HCT116 (cell line): ENCODE results near the gene TINCR. TPM values are rescaled to one million over a fixed set of nuclear protein-coding genes. Genes with fewer than 3 reads are reported as not detected.

Source experiments
- ATAC-seq: fragments of 200-7000 bp; cut with Tn5 transposase; 2 replicates; pipeline ENCODE4 v1.9.1; 2020; ENCODE audit warnings: mild to moderate bottlenecking, moderate library complexity
- BruUV-seq: library from RNA; stranded (reverse); fragments of 400-500 nt; replicated peaks from 2 replicates; lab custom pipeline; 2021; lab: Mats Ljungman, UMichigan
- CTCF ChIA-PET: fragments of 300-600 bp; sonication (Branson Sonifier 250); formaldehyde crosslinking; loops from one replicate; lab custom pipeline; 2021; ENCODE audit warnings: antibody characterized with exemption; lab: Charles Lee
- POLR2A ChIA-PET: fragments of 300-600, 350-600 bp; sonication (Branson Sonifier 250); formaldehyde crosslinking; loops from one replicate; lab custom pipeline; 2021; ENCODE audit warnings: antibody characterized with exemption; lab: Charles Lee
- RAD21 ChIA-PET, 2 experiments: fragments of 300-600 bp; sonication (Branson Sonifier 250); formaldehyde crosslinking; loops; one replicate each; lab custom pipeline; 2023; ENCODE audit warnings: low total read pairs in 2 of 2; ENCODE audit not compliant: uncharacterized antibody in 2 of 2, unreplicated experiment in 2 of 2, low non-redundant PET in 1 of 2; lab: Charles Lee
- DNase-seq: peaks from one replicate; pipeline ENCODE4 v3.0.0-alpha.2; 2010; ENCODE audit warnings: low read depth, low spot score
- H2AFZ ChIP-seq: fragments of 200-600 bp; shearing (Covaris generic), sonication (generic); 2 replicates; pipeline ENCODE4 v1.6.1; 2017; ENCODE audit warnings: low read depth, mixed run types, mixed read lengths, antibody characterized with exemption, low read length; ENCODE audit not compliant: poor library complexity, severe bottlenecking
- H3K27ac ChIP-seq: 2 replicates; pipeline ENCODE4 v1.5.1; 2012; ENCODE audit warnings: low read depth, low read length
- H3K27me3 ChIP-seq: fragments of 200-600 bp; sonication (generic); 2 replicates; pipeline ENCODE4 v1.6.1; 2016; ENCODE audit warnings: mixed run types, low read length, mixed read lengths; ENCODE audit not compliant: insufficient read depth
- H3K36me3 ChIP-seq, 2 experiments: fragments of 200-500 bp in 1 of 2; fragments of 200-600 bp in 1 of 2; sonication (Bioruptor generic) in 1 of 2; sonication (generic) in 1 of 2; 2 replicates each; pipeline versions ENCODE4 v1.5.1 to v1.6.1; 2014 to 2016; ENCODE audit warnings: low read length in 2 of 2, inconsistent platforms in 1 of 2, mixed read lengths in 1 of 2, mixed run types in 1 of 2; ENCODE audit not compliant: insufficient read depth in 2 of 2, control insufficient read depth in 1 of 2
- H3K4me1 ChIP-seq, 2 experiments: fragments of 200-600 bp in 1 of 2; sonication (generic) in 1 of 2; 2 replicates each; pipeline versions ENCODE4 v1.5.1 to v1.6.1; 2012 to 2017; ENCODE audit warnings: low read length in 2 of 2, inconsistent platforms in 1 of 2, mild to moderate bottlenecking in 1 of 2, mixed read lengths in 1 of 2, mixed run types in 1 of 2, moderate library complexity in 1 of 2; ENCODE audit not compliant: insufficient read depth in 2 of 2, control insufficient read depth in 1 of 2
- H3K4me2 ChIP-seq: fragments of 200-600 bp; sonication (generic); 2 replicates; pipeline ENCODE4 v1.6.1; 2017; ENCODE audit warnings: mixed run types, low read length, mixed read lengths
- H3K4me3 ChIP-seq, 2 experiments: fragments of 200-600 bp in 1 of 2; sonication (generic) in 1 of 2; replicated peaks in 1 of 2; 2 replicates each; pipeline ENCODE4 v1.5.1; 2011 to 2016; ENCODE audit warnings: low read length in 2 of 2, control low read depth in 1 of 2, low read depth in 1 of 2, mild to moderate bottlenecking in 1 of 2, mixed read lengths in 1 of 2, mixed run types in 1 of 2
- H3K79me2 ChIP-seq: fragments of 200-600 bp; sonication (generic); 2 replicates; pipeline ENCODE4 v1.6.1; 2017; ENCODE audit warnings: mild to moderate bottlenecking, mixed run types, low read length, moderate library complexity, mixed read lengths; ENCODE audit not compliant: insufficient read depth
- H3K9ac ChIP-seq: fragments of 200-600 bp; sonication (generic); 2 replicates; pipeline ENCODE4 v1.6.1; 2016; ENCODE audit warnings: low read length, mixed read lengths
- H3K9me2 ChIP-seq: fragments of 200-600 bp; sonication (generic), shearing (Covaris generic); 2 replicates; pipeline ENCODE4 v1.6.1; 2017; ENCODE audit warnings: mixed run types, mild to moderate bottlenecking, moderate library complexity; ENCODE audit not compliant: insufficient read depth
- H3K9me3 ChIP-seq, 2 experiments: fragments of 200-500 bp in 1 of 2; fragments of 200-600 bp in 1 of 2; sonication (Bioruptor generic) in 1 of 2; sonication (generic) in 1 of 2; 2 replicates each; pipeline ENCODE4 v1.6.1; 2014 to 2017; ENCODE audit warnings: low read length in 2 of 2, mixed read lengths in 2 of 2, inconsistent platforms in 1 of 2, low read depth in 1 of 2, mild to moderate bottlenecking in 1 of 2, mixed run types in 1 of 2, moderate library complexity in 1 of 2; ENCODE audit not compliant: control insufficient read depth in 1 of 2, insufficient read depth in 1 of 2
- H4K20me1 ChIP-seq: fragments of 200-600 bp; sonication (generic), shearing (Covaris generic); 2 replicates; pipeline ENCODE4 v1.6.1; 2017; ENCODE audit warnings: mixed run types, mild to moderate bottlenecking, moderate library complexity; ENCODE audit not compliant: insufficient read depth
- CBX3 ChIP-seq: IDR thresholded peaks from 2 replicates; pipeline ENCODE4 v1.6.1; 2012; ENCODE audit warnings: low read depth
- EGR1 ChIP-seq: IDR thresholded peaks from 2 replicates; pipeline ENCODE4 v1.6.1; 2012; ENCODE audit warnings: low read depth
- EZH2 ChIP-seq: fragments of 200-600 bp; sonication (generic); IDR thresholded peaks from 2 replicates; pipeline ENCODE4 v1.6.1; 2017; ENCODE audit warnings: antibody characterized with exemption, mixed run types
- FOSL1 ChIP-seq: IDR thresholded peaks from 2 replicates; pipeline ENCODE4 v1.6.1; 2012; ENCODE audit warnings: low read depth
- JUND ChIP-seq: IDR thresholded peaks from 2 replicates; pipeline ENCODE4 v1.6.1; 2012
- POLR2A ChIP-seq: IDR thresholded peaks from 2 replicates; pipeline ENCODE4 v1.7.0; 2011; ENCODE audit warnings: borderline replicate concordance; ENCODE audit not compliant: insufficient read depth, insufficient read length; ENCODE audit errors: extremely low read depth
- POLR2AphosphoS5 ChIP-seq: IDR thresholded peaks from 2 replicates; pipeline ENCODE4 v1.6.1; 2011; ENCODE audit warnings: mild to moderate bottlenecking, low read depth, low read length, moderate library complexity
- SIN3A ChIP-seq: IDR thresholded peaks from 2 replicates; pipeline ENCODE4 v1.6.1; 2012; ENCODE audit warnings: low read depth
- SP1 ChIP-seq: IDR thresholded peaks from 2 replicates; pipeline ENCODE4 v1.6.1; 2012; ENCODE audit warnings: low read depth
- TCF7L2 ChIP-seq: IDR thresholded peaks from 2 replicates; pipeline ENCODE4 v1.7.0; 2011; ENCODE audit warnings: borderline replicate concordance, inconsistent platforms; ENCODE audit not compliant: insufficient read depth, insufficient read length; ENCODE audit errors: extremely low read depth
- YY1 ChIP-seq: IDR thresholded peaks from 2 replicates; pipeline ENCODE4 v1.6.1; 2011; ENCODE audit warnings: low read length, low read depth, moderate library complexity, mild to moderate bottlenecking; ENCODE audit not compliant: insufficient replicate concordance; ENCODE audit errors: extremely low read depth
- ZBTB33 ChIP-seq: IDR thresholded peaks from 2 replicates; pipeline ENCODE4 v1.6.1; 2011; ENCODE audit warnings: mild to moderate bottlenecking, low read length, moderate library complexity; ENCODE audit not compliant: insufficient replicate concordance; ENCODE audit errors: extremely low read depth
- ZNF274 ChIP-seq: fragments of 200-500 bp; sonication (Bioruptor generic); IDR thresholded peaks from 2 replicates; pipeline ENCODE4 v1.6.1; 2014; ENCODE audit warnings: mild to moderate bottlenecking, low read depth, low read length, inconsistent platforms
- intact Hi-C: fragments of 100-400 bp; cut with micrococcal nuclease; formaldehyde crosslinking; loops from 2 replicates; pipeline ENCODE4 v1.10.0; 2022
- total RNA-seq: library from RNA; stranded (reverse); gene quantifications from one replicate; pipeline ENCODE4 v1.2.1, GENCODE V29; 2021; ENCODE audit not compliant: unreplicated experiment

TINCR gene
- total RNA-seq, 1 experiment from 2014 or later: 6.1 TPM

DNA sequence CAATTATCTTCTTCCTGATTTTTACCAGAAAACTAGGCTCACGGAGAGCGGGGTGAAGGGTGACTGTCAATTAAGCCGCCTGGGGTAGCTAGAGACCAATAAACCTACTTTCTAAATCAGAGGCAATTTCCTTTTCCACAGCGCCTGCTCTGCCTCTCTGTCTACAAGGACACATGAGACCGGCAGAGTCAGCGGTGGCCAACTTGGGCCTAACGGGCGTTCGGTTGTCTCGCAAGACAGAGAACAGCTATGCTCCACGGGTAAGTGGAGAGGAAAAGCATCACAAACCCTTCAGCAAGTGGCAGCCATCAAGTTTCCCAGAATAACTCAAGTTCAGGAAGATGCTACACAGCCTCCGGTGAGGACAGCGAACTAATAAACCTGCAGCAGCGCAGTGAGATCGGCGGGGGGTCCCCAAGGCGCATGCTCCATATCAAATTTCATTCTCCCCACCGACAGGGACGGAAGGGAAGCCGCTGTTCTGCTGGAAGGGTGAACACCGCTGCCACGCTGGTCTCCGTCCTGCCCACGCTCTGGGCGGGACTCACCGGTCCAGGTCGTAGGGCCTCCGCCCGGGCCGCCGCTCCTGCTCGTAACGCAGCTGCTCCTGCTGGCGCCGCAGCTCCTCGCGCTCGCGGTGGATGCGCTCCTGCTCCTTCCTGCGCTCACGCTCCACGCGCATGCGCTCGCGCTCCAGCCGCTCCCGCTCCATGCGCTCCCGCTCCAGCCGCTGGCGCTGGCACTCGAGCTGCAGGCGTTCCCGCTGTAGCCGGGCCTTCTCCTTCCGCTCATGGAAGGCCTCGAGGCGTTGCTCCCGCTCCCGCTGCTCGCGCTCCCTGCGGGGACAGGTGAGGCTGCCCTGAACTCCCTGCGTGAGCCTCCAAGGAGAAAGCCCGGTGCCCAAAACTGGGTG is 25.8 kb upstream of the TINCR start:
- Histone ChIP-seq H3K4me1 (no peaks in the 10 kb centered on the region), H3K9me2 (no peaks in the 10 kb centered on the region), H4K20me1 (no peaks in the 10 kb centered on the region), H3K27me3 (no peaks in the 10 kb centered on the region), H3K9ac (no peak overlapping the region), H2AFZ (no peak overlapping the region), H3K4me3 (no peak overlapping the region), H3K9me3 (no peaks in the 10 kb centered on the region), H3K36me3 (peaks cover 66 to 75% of the 10 kb centered on the region in 2 experiments; a peak in 3 of 4 replicates), H3K27ac (no peak overlapping the region), H3K4me2 (no peak overlapping the region), H3K79me2 (peaks cover 34% of the 10 kb centered on the region; the same call in 1 of the 2 replicates)
- ChIA-PET CTCF (no interaction called here), RAD21 (no interaction called here), POLR2A (no interaction called here)
- intact Hi-C loops: no loop called here
- no peak for ATAC-seq
- no peak for DNase-seq
- BruUV-seq: no TSS peak
- TF ChIP-seq CBX3 (no peak), POLR2A (no peak), EZH2 (no peak), EGR1 (no peak), JUND (no peak)

- no peaks in the 10 kb centered on the region for H3K4me1 ChIP-seq
- H3K9me3 ChIP-seq: no peaks in the 10 kb centered on the region
- intact Hi-C loops: no loop called here
- no peak overlapping the region for H3K9ac ChIP-seq
- peaks cover 59 to 76% of the 10 kb centered on the region in 2 experiments; a peak in 3 of 4 replicates for H3K36me3 ChIP-seq
- POLR2A ChIA-PET: interaction anchor here (1.0 kb wide), 1 partner anchor 43 kb away, joined by 3 read pairs; no protein-coding TSS in a partner anchor
- H3K4me2 ChIP-seq: no peak overlapping the region
- H2AFZ ChIP-seq: no peak overlapping the region
- no peak for DNase-seq
- H3K9me2 ChIP-seq: no peaks in the 10 kb centered on the region
- RAD21 ChIA-PET: no interaction called here
- no peak for ATAC-seq
- H3K27ac ChIP-seq: no peak overlapping the region
- no TSS peak for BruUV-seq
- peaks cover 32% of the 10 kb centered on the region; the same call in 1 of the 2 replicates for H3K79me2 ChIP-seq
- CTCF ChIA-PET: no interaction called here
- H4K20me1 ChIP-seq: no peaks in the 10 kb centered on the region
- no peak overlapping the region for H3K4me3 ChIP-seq
- H3K27me3 ChIP-seq: no peaks in the 10 kb centered on the region
- TF ChIP-seq YY1: no peak
- no peak for TF ChIP-seq POLR2AphosphoS5
- TF ChIP-seq ZNF274: no peak
- TF ChIP-seq FOSL1: no peak
- TF ChIP-seq EGR1: no peak
- no peak for TF ChIP-seq ZBTB33
- TF ChIP-seq TCF7L2: no peak
- no peak for TF ChIP-seq SP1
- no peak for TF ChIP-seq SIN3A
- TF ChIP-seq JUND: no peak
- no peak for TF ChIP-seq POLR2A
Observed at GRCh38 chr19:5592531-5593342, 25.0 kb upstream of the TINCR start.
